ENCODE measurements around the gene ZNF207.
A peak's percentile ranks its signal among the peaks of the same experiment; 100 is the strongest.
"Not testable (repeated sequence)": the region's sequence is repeated elsewhere in the genome, so short reads cannot be mapped to it uniquely, and the experiment has no call there.

The ZNF207 gene

DNA sequence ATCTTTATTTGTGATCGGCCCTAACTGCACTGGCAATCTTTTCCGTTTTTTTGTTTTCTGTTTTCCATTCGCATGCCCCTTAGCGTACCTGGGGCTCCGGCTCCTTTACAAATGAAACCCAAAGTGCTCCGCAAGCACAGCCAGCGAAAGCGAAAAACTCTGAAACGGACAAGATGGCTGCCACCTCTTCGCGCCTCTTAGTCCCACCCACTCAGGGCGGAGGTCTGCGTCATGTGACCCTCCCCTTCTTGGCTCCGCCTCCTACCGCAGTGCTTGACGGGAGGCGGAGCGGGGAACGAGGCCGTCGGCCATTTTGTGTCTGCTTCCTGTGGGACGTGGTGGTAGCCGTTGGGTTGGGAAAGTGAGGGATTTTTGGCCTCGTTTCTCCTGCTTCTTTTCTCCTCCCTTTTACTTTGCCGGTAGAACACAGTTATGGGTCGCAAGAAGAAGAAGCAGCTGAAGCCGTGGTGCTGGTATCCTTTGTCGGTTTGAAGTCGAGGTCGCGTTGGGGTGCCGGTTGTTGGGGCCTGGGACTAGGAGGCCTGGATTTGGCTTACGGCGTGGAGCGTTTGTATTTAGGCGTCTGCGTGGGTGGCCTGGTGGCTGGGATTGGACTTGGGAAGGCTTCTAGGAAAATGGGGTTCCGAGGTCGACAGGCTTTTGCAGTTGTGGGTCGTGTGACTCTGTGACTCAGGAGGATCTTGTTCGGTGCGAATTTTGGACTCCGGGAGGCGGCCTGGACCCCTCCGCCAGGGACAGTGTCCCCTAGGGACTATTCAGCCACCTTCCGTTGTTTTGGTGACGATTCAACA is at the start of gene ZNF207:
ZNF207 (plus strand) TSS at position 304 of the 812 bp plus-strand sequence; CDS start at position 433, 129 bp downstream.
- DNase-seq, result peak; percentile 96

DNA sequence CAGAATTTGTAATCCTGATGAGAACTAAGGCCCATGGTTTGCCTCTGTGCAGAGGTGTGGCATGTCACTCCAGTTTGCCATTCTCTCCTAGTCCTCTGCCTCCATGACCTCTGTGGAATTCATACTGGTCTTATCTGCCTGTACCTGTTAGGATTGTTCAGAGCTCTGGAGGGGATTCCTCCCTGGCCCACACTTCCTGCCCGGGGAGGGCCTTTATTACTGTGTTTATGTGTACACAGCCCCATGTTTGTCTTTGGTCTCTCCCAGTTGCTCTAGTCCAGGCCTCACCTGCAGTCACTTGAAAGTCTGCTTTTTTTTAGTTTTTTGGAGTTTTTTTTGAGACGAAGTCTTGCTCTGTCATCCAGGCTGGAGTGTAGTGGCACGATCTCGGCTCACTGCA is 47.9 kb upstream of the ZNF207 start:
- DNase-seq, result no peak

DNA sequence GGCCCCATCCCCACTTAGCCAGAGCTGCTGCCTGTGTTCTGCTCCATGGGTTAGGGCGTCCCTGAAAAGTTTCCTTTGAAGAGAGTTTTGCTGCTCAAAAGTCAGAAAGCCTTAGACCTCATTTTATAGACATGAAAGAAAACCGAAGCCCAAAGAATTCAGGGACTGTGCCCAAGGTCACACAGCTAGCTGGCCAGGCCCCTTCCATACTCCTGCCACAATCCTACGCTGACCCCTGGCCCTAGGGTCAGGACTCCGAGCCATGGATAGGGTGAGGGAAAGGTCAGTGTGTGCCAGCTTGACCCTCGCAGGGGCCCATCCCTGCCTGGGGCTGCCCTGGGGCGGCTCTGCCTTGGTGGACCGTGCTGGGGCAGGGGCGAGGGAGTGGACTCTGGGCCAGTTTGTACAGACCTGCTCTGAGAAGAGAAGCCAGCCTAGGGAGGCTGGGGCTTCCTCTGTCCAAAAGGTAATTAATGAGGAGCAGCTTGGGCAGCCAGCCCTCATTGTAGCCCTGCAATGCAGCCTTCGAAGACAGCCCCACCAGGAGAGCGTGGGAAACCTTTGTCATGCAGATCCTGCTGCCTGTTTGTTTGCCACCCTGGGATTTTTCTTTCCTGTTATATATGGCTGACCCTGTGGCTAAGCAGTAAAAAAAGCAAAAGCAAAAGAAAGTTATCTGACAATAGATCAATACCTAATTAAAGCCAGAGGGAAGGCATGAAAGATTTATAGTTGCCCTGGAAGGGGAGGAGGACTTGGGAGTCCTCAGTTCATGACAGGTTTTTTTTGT is 46.9 kb upstream of the ZNF207 start:
- no peak for DNase-seq

DNA sequence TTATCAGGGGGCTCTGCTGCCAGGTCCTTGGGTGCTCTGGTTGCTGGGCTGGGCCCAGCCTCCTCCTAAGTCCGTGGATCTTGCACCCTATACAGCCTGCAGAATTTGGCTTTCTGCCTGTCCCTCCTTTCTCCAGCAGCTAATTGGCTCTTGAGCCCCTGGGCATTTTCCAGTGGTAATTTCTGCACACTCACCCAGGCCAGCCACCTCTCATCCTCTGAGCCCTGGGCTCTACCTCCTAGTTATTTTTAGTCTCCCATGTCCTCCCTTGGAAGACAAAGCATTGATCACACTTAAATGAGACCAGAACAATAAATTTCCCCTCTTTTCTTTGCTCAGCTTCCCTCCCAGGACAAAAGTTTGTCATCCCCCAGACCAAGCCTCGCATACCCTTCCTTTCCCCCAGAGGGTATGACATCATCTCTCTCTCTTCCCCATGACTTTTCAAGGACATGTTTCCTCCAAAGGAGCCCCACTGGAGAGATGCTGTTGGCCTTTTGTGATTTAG is 46.1 kb upstream of the ZNF207 start:
- DNase-seq, result no peak

DNA sequence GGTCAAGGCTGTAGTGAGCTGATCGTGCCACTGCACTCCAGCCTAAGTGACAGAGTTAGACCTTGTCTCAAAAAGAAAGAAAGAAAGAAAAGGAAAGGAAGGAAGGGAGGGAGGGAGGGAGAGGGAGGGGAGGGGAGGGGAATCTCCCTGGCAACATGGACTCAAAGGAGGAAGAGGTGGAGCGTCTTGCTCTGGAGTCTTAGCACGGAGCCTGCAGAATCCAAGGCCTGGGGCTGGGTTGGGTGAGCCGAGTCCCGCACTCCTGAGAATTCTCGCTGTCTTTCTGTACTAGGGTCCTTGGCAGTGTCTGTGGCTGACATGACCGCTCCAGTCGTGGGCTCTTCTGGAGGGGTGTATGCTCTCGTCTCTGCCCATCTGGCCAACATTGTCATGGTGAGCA is 44.9 kb upstream of the ZNF207 start:
- no peak for DNase-seq

DNA sequence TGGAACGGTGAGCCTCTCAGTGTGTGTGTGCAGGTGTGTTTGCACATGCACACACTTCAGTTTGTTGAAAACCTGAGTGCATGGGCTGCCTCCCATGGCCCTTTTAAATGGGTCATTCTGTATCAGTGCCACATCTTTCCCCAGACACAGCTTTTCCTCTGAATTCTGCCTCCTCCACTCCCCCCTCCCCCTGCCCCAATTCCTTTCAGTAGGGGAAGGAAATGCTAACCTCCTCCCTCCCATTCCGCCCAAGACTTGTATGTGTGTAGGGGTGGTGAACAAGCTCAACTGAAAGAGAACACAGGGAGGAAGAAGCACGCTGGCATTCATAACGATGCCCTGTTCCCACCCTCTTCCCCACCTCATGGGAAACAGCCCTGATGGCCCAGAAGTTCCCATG is 42.3 kb upstream of the ZNF207 start:
- DNase-seq, result no peak

DNA sequence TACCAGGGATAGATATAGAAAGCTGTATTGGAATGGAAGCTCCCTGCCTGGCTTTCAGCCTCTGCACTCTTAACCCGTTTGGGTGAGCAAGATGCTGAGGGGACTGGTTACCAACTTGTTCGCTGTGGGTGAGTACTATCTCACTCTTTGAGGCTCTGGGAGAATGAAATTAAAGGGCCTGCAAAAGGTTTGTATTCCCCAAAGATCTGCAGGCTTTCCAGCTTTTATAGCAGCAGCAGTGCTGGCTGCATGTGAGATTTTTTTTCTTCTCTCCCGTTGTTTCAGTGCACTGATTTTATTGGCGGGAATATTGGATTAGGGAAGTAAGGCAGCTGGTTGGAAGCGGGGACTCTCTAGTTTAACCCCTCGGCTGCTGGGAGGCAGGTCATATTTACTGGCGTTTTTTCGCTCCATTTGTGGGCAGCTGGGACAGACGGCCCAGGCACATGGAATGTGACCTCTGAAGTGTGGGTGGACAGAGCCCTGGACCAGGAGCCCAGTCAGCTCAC is 38.9 kb upstream of the ZNF207 start:
- DNase-seq, result no peak

DNA sequence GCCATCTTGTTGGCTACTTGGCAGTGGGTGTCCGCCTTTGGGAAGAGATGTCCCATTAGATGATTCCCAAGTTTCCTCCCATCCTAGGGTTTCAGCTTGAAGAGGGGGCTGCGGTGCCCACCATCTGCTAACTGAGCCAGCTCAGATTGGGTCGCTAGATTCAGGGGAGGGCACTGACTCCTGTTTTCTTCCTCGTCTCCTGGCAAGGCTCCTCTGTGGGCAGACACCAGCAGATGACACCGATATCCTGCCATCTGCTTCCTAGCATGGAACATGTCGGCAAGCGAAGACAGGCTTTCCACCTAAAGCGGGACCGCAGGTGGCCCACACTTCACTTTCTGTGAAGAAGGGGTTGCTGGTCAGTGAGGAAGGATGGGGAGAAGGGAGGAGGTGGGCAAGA is 35.3 kb upstream of the ZNF207 start:
- no peak for DNase-seq

DNA sequence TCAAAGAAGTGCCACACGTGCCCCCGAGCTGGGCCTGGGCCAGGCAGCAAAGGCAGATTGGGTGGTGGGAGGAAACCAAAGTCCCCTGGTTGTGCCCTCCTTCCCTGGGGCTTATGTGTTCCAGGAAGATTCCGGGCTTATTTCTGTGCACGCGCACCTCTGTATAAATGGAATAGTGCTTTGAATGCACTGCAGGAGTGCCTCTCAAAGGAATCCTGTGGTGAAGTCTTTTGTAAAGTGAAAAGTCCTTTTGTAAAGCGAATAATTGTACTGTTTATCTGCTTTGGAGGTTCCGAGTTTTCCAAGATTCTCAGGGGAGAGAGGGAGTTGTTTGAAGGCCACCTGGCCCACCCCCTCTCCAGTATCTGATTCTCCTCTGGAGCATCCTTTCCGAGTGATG is 34.8 kb upstream of the ZNF207 start:
- DNase-seq, result no peak

DNA sequence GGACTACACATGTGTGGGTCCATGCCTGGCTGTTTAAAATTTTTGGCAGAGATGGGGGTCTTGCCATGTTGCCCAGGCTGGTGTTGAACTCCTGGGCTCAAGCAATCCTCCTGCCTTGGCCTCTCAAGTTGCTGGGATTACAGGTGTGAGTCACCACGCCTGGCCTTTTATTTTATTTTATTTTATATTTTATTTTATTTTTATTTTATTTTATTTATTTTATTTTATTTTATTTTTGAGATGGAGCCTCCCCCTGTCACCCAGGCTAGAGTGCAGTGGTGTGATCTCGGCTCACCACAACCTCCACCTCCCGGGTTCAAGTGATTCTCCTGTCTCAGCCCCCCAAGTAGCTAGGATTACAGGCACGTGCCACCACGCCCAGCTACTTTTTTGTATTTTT is 33.3 kb upstream of the ZNF207 start:
- not testable (repeated sequence) for DNase-seq

DNA sequence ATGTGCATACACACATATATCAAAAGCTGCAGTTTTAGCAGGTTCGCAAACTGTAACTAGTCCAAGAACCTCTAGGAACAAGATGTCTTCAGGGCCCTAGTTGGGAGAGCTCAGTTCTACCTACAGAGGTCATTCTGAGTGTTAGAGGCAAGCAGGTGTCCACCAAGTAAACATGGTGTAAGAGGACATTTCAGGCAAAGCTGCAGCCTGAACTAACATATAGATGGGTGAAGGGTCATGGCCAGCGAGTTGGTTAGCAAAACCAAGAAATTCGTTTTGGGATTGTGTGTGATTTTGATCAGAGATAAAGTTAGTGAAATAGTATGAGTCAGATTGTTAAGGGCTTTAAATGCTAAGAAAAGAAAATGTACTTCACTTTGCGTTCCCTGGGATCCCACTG is 32.6 kb upstream of the ZNF207 start:
- no peak for DNase-seq

DNA sequence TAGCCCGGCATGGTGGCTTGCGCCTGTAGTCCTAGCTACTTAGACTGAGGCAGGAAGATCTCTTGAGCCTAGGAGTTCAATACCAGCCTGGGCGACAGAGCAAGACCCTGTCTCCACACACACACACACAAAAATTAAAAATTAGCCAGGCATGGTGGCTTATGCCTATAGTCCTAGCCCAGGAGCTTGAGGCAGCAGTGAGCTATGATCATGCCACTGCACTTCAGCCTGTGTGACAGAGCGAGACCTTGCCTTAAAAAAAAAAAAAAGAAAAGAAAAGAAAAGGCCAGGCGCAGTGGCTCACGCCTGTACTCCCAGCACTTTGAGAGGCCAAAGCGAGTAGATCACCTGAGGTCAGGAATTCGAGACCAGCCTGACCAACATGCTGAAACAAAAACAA is 31.9 kb upstream of the ZNF207 start:
- no peak for DNase-seq

DNA sequence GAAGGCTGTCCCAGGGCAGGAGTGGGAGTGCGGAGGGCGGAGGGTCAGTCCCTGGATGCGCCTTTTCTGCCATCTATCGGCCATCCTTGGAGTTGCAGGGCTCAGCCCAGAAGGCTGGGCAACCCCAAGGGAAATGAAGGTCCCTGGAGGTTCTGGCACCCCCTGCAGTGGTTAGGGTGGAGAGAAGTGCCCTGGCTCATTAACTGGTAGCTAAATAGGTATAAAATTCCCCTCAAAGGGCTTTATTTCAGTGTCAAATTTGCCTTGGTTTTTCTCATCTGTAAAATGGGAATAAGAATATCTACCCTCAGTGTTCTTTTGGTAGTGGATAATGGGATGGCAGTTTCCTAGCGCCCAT is 30.4 kb upstream of the ZNF207 start:
- DNase-seq, result peak; percentile 54

DNA sequence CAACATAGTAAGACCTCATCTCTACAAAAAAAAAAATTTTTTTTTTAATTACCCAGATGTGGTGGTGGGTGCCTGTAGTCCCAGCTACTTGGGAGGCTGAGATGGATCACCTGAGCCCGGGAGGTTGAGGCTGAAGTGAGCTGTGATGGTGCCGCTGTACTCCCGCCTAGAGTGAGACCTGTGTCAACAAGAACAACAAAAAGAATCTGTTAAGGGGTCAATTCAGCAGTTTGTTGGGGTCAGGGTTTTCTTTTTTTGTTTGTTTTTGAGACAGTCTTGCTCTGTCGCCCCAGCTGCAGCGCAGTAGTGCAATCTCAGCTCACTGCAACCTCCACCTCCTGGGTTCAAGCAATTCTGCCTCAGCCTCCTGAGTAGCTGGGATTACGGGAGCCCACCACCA is 29.9 kb upstream of the ZNF207 start:
- not testable (repeated sequence) for DNase-seq

DNA sequence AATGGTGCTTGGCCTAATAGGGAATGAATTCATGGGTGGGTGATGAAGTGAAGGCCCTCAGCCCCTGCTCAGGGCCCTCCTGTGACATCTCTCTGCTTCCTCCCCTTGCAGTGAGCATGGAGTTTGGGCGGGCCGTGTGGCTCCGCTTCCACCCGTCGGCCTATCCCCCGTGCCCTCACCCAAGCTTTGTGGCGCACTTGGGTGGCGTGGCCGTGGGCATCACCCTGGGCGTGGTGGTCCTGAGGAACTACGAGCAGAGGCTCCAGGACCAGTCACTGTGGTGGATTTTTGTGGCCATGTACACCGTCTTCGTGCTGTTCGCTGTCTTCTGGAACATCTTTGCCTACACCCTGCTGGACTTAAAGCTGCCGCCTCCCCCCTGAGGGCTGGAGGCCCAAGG is 29.1 kb upstream of the ZNF207 start:
- DNase-seq, result no peak

DNA sequence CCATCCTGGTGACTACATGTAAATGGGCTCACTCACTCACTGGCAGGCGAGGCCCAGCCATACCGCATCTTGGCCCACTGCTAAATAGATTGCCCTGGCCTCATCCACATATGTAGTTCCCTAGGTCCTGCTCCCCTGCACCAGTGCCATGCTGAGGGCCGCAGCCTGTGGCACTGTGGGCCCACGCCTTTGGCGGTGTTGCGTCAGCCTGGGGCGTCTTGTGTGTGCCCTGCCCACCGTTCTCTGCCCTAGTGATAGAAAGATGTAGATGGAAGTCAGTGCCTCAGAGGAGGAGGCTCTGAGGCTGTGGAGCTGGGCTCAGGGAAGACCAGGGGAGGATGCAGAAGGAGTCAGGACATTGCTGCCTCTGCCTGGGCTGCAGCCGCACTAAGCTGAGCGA is 26.9 kb upstream of the ZNF207 start:
- no peak for DNase-seq

DNA sequence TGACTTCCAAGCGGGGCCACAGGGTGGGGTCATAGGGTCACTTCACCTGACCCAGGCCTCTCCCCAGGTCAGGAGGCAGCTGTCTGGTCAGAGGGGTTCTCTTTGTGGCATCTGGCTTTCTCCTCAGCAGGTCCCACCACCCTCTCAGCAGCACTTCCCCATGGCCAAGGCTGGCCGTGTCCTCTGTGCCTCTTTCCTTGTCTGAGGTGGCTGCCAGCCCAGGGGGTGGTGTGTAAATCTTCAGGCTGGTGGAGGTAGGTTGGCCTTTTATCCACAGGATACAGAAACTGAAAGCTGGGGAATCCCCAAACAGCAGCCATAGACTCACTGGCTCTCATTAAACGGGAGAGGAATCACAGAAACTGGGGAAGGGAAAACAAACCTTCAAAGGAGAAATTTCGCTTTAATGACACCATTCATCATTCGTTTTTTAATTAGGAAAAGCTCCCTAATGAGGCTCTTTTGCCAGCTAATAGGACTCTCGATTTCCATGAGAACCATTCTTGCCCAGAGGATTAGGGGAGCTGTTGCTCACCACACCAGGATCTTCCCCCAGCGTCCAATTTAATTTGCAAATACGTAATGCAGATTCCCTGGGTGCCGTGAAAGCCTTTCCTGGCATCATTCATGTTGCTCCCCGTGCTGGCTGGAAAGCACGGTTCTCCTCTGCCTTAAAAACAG is 26.0 kb upstream of the ZNF207 start:
- no peak for DNase-seq

DNA sequence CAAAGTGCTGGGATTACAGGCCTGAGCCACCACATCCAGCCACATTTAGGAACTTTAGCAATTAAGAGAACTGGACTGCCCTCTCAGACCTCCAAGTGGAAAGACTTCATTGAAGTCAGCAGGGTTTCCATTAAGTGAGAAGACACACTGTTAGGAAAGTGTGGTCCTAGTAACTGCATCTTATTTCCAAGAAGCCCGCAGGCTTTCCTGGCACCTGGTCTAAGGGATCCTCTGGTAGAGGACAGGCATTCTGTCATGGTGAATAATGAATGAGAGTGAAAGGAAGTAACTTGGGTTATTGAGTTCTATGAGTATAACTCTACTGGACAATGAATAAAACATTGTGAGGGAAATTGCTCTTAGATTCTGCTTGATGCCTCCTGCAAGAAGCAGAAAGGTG is 22.0 kb upstream of the ZNF207 start:
- no peak for DNase-seq

DNA sequence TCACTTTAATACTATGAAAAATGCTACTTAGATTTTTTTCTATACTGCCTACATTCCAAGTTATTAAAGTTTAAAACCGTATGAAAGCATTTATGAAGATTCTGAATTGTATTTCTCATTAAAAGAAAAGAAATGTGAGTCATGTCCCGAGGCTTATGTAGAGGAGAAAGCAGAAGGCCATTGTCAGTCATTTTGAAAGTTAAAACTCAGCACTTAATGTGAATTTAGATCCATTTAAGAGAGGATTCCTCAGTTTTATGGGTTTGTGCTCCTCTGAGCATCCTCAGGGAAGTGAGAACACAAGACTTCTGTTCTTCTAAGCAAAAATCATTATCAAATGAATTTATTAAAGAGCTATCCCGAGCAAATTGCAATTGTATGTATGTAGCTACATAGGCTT is 19.8 kb upstream of the ZNF207 start:
- no peak for DNase-seq

DNA sequence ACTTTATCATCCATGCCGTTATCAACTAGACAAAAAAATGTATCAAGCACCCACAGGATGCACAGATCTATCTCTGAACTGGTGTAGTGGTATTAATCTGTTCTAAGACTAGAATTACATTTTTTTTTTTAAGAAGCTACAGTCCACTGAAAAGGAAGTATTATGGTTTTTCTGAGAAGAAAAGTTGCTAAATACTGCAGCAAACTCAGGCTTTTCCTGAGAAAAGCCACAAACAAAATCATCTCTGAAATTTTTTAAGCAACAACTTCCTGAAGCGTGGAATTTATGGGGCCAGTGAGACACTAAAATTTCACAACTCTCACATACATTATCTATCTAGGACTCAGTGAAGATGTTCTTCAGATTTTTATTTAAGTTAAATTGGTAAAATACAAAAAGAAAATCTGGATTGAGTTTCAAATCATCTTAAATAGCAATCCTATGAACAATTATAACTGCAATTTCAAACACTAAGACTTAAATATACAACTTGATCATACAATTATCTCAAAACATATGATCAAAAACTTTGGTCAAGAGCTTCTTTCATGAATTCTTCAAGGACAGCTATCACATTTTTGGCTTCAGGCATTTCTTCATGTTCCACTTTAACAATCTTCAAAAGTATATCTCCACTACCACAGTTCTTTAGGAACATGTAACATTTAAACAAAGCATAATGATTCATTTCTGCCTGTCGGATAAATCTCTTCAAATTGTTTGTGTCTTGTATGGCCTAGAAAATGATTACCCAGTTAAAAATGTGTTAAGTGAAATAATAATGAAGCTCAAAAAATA is 18.5 kb upstream of the ZNF207 start:
- no peak for DNase-seq

DNA sequence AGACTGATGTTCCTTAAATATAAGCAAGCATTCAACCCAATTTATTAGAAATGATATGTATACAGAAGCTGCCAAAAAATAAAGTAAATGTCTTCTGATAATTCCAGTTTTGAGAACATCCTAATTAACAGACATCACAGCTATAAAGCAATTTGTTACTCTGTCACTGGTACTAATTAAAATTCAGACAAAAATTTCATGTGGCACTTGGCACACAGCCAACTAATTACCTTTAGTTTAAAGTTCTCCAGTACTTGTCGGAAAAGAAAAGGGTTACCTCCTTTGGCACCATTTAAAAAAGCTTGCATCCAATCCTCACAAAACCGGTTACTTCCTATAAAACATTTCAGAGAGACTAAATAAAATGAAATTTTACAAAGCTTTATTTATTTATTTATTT is 16.8 kb upstream of the ZNF207 start:
- DNase-seq, result no peak

DNA sequence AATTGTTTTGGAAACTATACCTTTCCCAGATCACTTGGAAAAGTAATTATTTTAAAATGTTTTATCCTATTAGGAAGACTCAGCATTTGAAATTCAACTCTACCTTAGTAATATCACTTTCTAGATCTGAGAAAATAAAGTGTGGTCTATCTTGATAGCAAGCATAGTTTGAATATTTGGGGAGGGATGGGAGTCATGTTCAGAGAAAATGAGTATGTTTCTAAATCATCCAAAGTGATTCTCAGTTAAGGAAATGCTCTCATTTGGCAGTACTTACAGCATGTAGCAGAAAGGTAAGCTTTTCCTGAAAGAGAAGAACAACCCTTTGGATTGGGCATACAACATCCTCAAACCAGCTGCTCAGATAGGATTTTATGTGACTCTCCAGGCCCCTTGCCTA is 14.9 kb upstream of the ZNF207 start:
- DNase-seq, result no peak

DNA sequence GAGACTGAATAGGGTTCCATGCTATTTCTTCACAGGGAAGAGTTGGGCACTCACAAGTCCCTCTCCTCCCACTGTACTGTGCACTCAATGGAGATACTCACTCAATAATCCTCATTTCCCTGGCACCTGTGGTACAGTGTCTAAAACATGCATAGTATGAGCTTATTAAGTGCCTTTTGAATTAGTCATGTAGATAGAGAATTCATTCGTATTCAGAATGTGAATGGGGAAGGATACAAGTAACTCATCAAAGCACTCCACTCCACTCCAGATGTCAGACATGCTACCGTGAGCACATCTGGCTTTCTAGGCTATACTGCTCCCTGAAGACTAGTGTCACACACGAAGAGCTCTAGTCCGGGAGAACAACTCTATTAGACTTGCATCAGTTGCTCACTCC is 14.3 kb upstream of the ZNF207 start:
- DNase-seq, result peak; percentile 78

All from fibroblast of upper back skin (primary cell).